ENCODE results near the gene S100A4. TPM values are rescaled to one million over a fixed set of nuclear protein-coding genes. Genes with fewer than 3 reads are reported as not detected.
A peak's percentile ranks its signal among the peaks of the same experiment; 100 is the strongest.

Gene S100A4
- total RNA-seq, 2 donors from 2014 or later, result 56.3 to 71.3 TPM

DNA sequence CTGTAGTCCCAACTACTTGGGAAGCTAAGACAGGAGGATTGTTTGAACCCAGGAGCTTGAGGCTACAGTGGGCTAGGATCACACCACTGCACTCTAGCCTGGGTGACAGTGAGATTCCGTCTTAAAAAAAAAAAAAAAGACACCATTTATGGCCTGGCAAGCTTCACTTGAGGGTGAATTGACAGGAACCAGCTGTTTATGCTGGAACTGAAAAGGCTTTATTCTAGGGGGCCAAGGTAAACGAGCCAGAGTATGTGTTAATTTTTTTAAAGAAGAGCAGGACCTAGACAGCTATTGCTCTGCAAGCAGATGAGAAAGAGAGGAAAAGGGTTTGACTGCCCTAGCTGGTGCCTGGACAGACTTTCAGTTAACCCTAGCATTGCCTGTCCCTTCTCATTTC, 46.9 kb downstream of the S100A4 start:
- H3K27ac ChIP-seq, result no peak overlapping the region
- TF ChIP-seq POLR2A (IDR thresholded peaks at IDR 0.05), result no peak
- TF ChIP-seq, protein P1, sequence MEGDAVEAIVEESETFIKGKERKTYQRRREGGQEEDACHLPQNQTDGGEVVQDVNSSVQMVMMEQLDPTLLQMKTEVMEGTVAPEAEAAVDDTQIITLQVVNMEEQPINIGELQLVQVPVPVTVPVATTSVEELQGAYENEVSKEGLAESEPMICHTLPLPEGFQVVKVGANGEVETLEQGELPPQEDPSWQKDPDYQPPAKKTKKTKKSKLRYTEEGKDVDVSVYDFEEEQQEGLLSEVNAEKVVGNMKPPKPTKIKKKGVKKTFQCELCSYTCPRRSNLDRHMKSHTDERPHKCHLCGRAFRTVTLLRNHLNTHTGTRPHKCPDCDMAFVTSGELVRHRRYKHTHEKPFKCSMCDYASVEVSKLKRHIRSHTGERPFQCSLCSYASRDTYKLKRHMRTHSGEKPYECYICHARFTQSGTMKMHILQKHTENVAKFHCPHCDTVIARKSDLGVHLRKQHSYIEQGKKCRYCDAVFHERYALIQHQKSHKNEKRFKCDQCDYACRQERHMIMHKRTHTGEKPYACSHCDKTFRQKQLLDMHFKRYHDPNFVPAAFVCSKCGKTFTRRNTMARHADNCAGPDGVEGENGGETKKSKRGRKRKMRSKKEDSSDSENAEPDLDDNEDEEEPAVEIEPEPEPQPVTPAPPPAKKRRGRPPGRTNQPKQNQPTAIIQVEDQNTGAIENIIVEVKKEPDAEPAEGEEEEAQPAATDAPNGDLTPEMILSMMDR (IDR thresholded peaks at IDR 0.05), result no peak
- TF ChIP-seq POLR2AphosphoS5 (IDR thresholded peaks at IDR 0.05), result no peak
- no peaks in the 10 kb centered on the region for H3K27me3 ChIP-seq (replicated peaks; ENCODE audit: insufficient read depth)
- 2% methylated on average over 2 of the region's 2 CpGs for WGBS
- no peak overlapping the region for H3K4me3 ChIP-seq
- no peaks in the 10 kb centered on the region for H3K36me3 ChIP-seq
- intact Hi-C loops (cut with DNase I), result no loop called here
- DNase-seq (ENCODE audit: low spot score), result no peak
- H3K4me1 ChIP-seq (replicated peaks), result no peaks in the 10 kb centered on the region
- H3K9me3 ChIP-seq, result no peaks in the 10 kb centered on the region

DNA sequence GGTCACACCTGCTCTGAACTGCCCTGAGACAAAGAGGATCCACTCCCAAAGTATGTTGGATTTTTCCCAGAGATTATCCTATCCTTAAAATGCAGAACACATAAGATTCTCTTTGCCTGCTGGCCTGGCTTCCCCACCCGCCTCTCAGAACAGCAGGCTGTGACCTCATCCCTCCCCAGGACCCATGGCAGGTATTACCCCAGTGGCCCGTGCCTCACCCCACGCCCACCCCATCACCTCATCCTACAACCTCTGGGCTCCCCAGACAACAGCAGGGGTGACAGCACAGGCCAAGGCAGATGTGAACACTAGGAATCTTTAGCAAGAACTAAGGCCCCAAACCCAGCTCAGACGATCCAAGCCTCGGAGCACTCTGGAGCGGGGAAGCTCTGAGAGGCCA, 50.1 kb downstream of the S100A4 start:
- intact Hi-C loops (cut with DNase I), result loop anchor here (1.0 kb wide), 1 partner anchor 143 kb away; no protein-coding TSS in a partner anchor
- no peaks in the 10 kb centered on the region for H3K9me3 ChIP-seq
- no peak overlapping the region for H3K27ac ChIP-seq
- no peaks in the 10 kb centered on the region for H3K27me3 ChIP-seq (replicated peaks; ENCODE audit: insufficient read depth)
- H3K4me3 ChIP-seq, result no peak overlapping the region
- TF ChIP-seq POLR2A (IDR thresholded peaks at IDR 0.05) (no peak), POLR2AphosphoS5 (IDR thresholded peaks at IDR 0.05) (no peak)
- TF ChIP-seq, protein P1 (IDR thresholded peaks at IDR 0.05), result no peak
- H3K36me3 ChIP-seq, result no peaks in the 10 kb centered on the region
- H3K4me1 ChIP-seq (replicated peaks), result no peaks in the 10 kb centered on the region
- DNase-seq (ENCODE audit: low spot score), result no peak
- 74% methylated on average over 6 of the region's 6 CpGs for WGBS

DNA sequence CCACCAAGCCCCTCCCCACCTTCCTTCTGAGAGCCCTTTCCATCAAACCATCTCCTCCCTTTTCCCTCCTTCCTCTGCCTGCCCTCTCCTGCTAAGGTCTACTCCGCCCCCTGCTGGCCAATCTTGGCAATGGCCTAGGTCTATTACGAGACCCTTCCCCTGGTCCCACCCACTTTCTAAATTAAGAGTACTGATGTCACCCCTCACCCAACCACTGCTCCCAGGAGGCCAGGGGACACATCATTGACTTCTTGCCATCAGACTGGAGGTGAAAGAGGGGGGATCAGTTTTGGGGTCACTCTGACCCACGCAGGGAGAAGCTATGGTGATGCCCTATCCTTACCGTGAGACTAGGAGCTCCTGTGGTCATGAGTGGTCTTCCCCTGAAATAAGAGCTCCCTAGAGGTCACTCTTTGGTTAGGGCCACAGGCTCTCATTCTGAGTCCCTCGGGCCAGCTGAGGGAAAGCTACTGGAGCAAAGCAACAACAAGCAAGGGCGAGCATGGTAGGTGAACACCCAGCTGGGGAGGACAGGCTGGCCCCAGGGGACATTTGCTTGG, 50.5 kb downstream of the S100A4 start:
- H3K4me1 ChIP-seq (replicated peaks), result no peaks in the 10 kb centered on the region
- H3K27me3 ChIP-seq (replicated peaks; ENCODE audit: insufficient read depth), result no peaks in the 10 kb centered on the region
- TF ChIP-seq, protein P1 (IDR thresholded peaks at IDR 0.05), result peak; percentile 75 to 92 (median 84)
- no peak for TF ChIP-seq POLR2A (IDR thresholded peaks at IDR 0.05)
- intact Hi-C loops (cut with DNase I), result loop anchor here (1.0 kb wide), 1 partner anchor 143 kb away; no protein-coding TSS in a partner anchor
- no peak overlapping the region for H3K27ac ChIP-seq
- 47% methylated on average over 6 of the region's 6 CpGs for WGBS
- peak; percentile 27 for DNase-seq (ENCODE audit: low spot score)
- H3K36me3 ChIP-seq, result no peaks in the 10 kb centered on the region
- H3K9me3 ChIP-seq, result no peaks in the 10 kb centered on the region
- H3K4me3 ChIP-seq, result no peak overlapping the region

Other genes with a start within 250 kb of the S100A4 start
- not detected for gene PGLYRP3, start 232.9 kb downstream of the S100A4 start, total RNA-seq
- gene PGLYRP4, start 197.0 kb downstream of the S100A4 start, total RNA-seq, result not detected
- 10 to 100 TPM; 25.6 to 45.2 TPM for gene S100A9, start 188.0 kb downstream of the S100A4 start, total RNA-seq
- not detected for gene S100A12, start 170.2 kb downstream of the S100A4 start, total RNA-seq
- gene S100A8, start 154.7 kb downstream of the S100A4 start, total RNA-seq, result 1 to 10 TPM; 1.5 to 5.6 TPM
- not detected for gene S100A7A, start 129.3 kb downstream of the S100A4 start, total RNA-seq
- gene S100A7, start 85.2 kb downstream of the S100A4 start, total RNA-seq, result not detected
- gene S100A6, start 9.8 kb downstream of the S100A4 start, total RNA-seq, result 100 to 1,000 TPM; 184 to 279 TPM
- gene S100A5, start 4.9 kb downstream of the S100A4 start, total RNA-seq, result not detected
- under 1 TPM in 1 of 2 donors, not detected in 1; 0.46 TPM for gene S100A3, start 3.5 kb upstream of the S100A4 start, total RNA-seq
- gene S100A2, start 20.0 kb upstream of the S100A4 start, total RNA-seq, result 10 to 100 TPM; 14.1 to 22.6 TPM
- 100 to 1,000 TPM in 1 of 2 donors, 10 to 100 TPM in 1; 78.4 to 165 TPM for gene S100A16, start 67.3 kb upstream of the S100A4 start, total RNA-seq
- 10 to 100 TPM; 13.5 to 25.0 TPM for gene S100A14, start 70.5 kb upstream of the S100A4 start, total RNA-seq
- 10 to 100 TPM; 53.3 to 96.5 TPM for gene S100A13, start 81.7 kb upstream of the S100A4 start, total RNA-seq
- 10 to 100 TPM in 1 of 2 donors, 1 to 10 TPM in 1; 9.1 to 10.7 TPM for gene S100A1, start 82.6 kb upstream of the S100A4 start, total RNA-seq
- 10 to 100 TPM; 60.6 to 74.4 TPM for gene CHTOP, start 88.3 kb upstream of the S100A4 start, total RNA-seq
- gene SNAPIN, start 112.9 kb upstream of the S100A4 start, total RNA-seq, result 10 to 100 TPM; 64.9 to 73.0 TPM
- gene ILF2, start 125.2 kb upstream of the S100A4 start, total RNA-seq, result 100 to 1,000 TPM; 116 to 122 TPM
- gene NPR1, start 132.9 kb upstream of the S100A4 start, total RNA-seq, result 1 to 10 TPM; 2.9 to 6.0 TPM
- 10 to 100 TPM; 26.1 to 70.0 TPM for gene INTS3, start 182.2 kb upstream of the S100A4 start, total RNA-seq
- 10 to 100 TPM; 27.4 to 30.9 TPM for gene SLC27A3, start 229.6 kb upstream of the S100A4 start, total RNA-seq